GM12875 (cell line): ENCODE data around the gene ANG.

Experiments used
- H3K4me3 ChIP-seq: one replicate; pipeline ENCODE4 v1.5.1; 2011; ENCODE audit warnings: low read depth, low read length, control low read depth
- CTCF ChIP-seq: IDR thresholded peaks from 2 replicates; pipeline ENCODE4 v1.5.1; 2011; ENCODE audit warnings: low read depth, mild to moderate bottlenecking, control low read depth, inconsistent platforms, low read length, moderate library complexity, borderline replicate concordance; ENCODE audit not compliant: insufficient read depth

Gene ANG

GRCh38 chr14:20676072-20676471, 12.5 kb upstream of the ANG start:
- H3K4me3 ChIP-seq: no peak overlapping the region
- no peak for TF ChIP-seq CTCF

- no peak for TF ChIP-seq CTCF
- H3K4me3 ChIP-seq: no peak overlapping the region
Observed at GRCh38 chr14:20679907-20680306, 8.7 kb upstream of the ANG start.

- no peak for TF ChIP-seq CTCF
- peak overlapping the region; percentile 21 for H3K4me3 ChIP-seq
Observed at GRCh38 chr14:20680363-20680762, 8.2 kb upstream of the ANG start.

GRCh38 chr14:20680843-20681347, 7.7 kb upstream of the ANG start:
- peak overlapping the region; percentile 51 for H3K4me3 ChIP-seq
- no peak for TF ChIP-seq CTCF

GRCh38 chr14:20681348-20682126, 7.0 kb upstream of the ANG start:
- no peak for TF ChIP-seq CTCF

GRCh38 chr14:20682127-20682434, 6.5 kb upstream of the ANG start:
- peak overlapping the region; percentile 70 for H3K4me3 ChIP-seq
- TF ChIP-seq CTCF: no peak

More at GRCh38 chr14:20681348-20682126, 7.0 kb upstream of the ANG start:
- peak overlapping the region; percentile 70 for H3K4me3 ChIP-seq

- peak overlapping the region; percentile 70 for H3K4me3 ChIP-seq
- no peak for TF ChIP-seq CTCF
Observed at GRCh38 chr14:20682435-20683124, 6.0 kb upstream of the ANG start.
